HG03103 (cell line): ENCODE data around the gene ANXA4.

Source experiments
- ATAC-seq: cut with Tn5 transposase; IDR thresholded peaks from one replicate; pipeline ENCODE4 v1.9.1; 2021; ENCODE audit warnings: low read depth; ENCODE audit not compliant: unreplicated experiment

ANXA4 gene

DNA sequence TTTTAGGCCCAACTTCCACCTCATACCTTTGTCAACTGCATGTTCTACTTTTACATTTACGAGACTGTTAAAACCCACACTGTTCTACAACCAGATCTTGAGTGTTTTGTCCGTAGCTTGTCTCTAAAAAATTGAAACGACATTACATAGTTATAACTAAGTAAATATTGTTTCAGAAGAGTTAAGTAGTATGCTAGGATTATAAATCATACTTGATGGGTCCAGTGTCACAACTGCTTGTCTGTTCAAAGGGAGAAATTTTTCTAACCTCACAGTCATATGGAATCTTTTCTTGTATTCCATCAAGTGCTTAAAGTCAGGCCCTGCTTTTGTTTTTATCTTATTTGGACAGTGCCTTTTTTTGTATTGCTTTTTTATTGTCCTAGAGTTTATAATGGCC, 91.8 kb downstream of the ANXA4 start:
- ATAC-seq: no peak

DNA sequence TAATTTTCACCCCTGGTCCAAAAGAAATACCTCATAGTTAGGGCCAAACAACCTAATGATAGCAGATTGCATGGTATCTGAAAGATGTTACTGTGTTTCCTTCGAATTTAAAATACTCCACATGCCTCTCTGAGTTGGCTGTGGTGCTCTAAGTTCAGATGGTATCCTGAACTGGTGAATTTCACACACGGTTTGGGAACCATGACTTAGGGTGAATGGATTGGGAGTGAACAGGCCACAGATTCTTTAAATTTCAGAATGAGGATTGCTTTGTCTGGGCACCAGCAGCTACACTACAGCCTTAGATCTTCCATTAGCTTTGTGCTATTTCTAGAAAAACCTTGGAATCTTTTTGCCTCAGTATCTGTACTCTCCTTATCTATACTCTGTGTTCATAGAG, 93.7 kb downstream of the ANXA4 start:
- no peak for ATAC-seq

DNA sequence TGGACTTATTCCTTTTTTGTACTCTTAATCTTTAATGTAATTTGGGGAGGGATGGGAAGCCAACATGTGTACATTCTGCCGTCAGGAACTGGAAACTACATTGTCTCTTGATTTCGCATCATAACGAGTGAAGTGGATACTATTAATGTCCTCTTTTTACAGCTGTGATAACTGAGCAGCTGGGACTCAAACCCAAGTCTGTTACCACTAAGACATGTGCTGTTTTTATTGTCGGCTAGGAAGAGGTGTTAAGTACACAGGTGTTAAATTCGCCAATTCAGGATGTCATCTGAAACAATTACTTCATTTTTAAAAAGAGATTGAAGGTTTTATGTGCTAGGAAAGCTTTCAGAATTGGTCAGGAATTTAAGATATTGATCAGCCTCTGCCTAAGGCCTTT, 94.4 kb downstream of the ANXA4 start:
- no peak for ATAC-seq

DNA sequence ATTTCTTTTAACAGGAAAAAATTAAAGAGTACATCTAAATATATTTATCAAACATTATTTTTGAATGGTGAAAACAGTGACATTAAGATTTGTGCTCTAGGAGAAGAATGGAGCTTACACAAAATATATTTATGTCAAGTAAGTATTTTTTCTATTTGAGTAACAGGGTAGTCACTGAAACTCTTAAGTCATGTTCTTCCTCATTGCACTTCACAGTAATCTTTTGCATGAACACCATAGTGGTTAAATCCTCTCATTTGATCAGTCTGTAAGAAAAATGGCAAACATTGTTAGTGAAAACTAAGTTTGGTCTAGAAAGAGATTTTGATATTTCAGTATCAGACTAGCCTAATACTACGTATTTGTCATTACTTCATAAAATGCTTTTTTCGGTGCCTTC, 95.6 kb downstream of the ANXA4 start:
- ATAC-seq: no peak

DNA sequence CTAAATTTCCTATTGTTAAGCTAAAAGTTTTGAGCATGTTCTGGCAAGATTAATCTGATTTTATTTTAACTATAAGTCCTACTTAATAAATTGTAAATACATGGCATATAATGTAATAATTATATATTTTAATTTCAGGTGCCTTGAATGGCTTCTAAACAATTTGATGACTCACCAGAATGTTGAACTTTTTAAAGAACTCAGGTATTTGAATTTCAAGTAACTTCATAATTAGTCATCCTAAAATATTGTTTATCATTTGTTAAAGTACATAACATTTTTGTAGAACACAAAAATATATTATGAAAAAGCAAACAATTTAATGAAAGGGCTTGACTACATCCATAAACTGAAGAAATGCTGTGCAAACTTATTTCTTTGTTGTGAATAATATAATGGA, 102.1 kb downstream of the ANXA4 start:
- no peak for ATAC-seq

DNA sequence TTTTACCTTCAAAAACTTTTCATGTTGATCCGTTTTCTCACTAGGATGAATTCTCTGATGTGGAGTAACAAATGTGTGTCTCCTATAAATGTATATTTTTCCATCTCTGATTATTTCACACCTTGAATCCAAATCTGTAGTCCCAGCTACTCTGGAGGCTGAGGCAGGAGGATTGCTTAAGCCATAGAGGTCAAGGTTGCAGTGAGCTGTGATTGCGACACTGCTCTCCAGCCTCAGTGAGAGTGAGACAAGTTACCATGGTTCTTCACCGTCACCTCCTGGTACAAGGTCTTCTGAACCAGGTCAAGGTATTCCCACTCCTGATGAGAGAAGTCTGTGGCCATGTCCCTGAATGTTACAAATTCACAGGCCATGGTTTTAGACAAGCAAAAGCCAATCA, 102.6 kb downstream of the ANXA4 start:
- no peak for ATAC-seq

DNA sequence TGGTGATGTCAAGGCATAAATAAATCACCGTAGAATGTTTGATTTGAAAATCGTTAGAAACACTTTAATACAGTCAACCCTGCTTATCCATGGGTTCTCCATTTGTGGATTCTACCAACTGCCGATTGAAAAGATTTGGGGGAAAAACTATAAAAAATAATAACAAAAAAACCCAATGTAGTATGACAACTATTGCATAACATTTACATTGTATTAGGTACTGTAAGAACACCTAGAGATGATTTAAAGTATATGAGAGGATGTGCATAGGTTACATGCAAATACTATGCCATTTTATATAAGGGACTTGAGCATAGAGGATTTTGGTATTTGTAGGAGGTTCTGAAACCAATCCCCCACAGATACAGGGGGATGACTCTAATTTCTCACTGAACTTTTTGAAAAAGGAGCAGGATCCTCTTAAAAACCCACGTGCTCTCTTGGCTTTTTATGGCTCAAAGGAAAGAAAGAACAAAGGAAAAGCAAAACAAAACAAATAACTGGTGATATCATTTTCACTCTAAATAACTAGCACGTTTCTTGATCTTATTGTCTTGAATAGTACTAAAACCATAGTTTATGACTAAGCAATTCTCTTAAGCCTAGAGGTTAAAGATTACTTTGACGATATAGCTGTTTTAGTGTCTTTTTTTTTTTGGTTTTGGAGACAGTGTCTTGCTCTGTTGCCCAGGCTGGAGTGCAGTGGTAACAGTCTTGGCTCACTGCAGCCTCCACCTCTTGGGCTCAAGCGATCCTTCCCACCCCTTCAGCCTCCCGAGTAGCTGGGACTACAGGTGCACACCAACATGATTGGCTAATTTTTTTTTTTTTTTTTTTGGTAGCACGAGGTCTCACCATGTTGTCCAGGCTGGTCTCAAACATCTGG, 104.5 kb downstream of the ANXA4 start:
- ATAC-seq: no peak

DNA sequence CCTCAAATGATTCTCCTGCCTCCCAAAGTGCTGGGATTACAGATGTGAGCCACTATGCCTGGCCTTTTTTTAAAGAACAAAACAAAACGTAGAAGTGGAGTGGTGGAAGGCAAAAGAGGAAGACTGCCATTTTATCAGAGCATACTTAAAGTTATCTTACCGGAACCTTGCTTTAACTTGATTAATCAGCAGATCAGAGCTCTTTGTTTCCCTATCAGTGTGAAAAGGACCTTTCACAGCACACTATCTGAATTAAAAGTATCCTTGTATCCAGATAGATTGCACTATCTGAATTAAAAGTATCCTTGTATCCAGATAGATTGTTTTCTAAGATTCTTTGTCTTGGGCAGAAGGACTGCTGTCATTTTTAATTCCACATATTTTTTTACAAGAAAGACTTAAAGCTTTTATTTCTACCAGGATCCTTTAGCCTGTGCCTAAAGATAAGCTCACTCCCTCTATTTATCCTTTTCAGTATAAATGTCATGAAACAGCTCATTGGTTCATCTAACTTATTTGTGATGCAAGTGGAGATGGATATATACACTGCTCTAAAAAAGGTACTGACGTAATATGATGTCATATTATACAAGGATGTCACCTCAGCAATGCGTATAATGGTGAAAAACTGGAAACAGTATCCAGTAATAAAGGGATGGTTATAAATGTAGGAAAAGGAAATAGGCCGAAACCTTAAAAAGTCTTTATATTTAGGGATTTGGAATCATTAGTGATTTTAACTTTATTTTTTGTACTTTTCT, 105.3 kb downstream of the ANXA4 start:
- ATAC-seq: no peak

DNA sequence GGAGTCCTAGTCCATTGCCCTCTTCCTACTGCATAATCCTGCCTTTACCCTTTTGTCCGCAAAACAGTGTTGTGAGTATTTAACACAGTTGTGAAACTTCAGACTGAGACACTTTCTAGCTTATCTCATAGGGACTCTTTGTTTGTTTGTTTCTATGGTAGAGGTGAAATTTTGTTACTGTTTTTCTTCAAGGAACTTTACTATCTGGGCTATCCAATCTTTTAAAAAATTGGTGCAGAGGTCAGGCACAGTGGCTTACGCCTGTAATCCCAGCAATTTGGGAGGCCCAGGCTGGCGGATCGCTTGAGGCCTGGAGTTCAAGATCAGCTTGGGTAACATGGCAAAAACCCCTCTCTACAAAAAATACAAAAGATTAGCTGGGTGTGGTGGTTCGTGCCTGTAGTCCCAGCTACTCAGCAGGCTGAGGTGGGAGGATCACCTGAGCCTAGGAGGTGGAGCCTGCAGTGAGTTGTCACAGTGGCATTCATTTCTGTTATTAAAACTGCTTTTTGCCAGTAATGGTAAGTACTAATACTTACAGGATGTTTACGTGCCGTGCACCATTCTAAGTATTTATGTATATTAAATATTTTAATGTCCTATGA, 106.4 kb downstream of the ANXA4 start:
- no peak for ATAC-seq

DNA sequence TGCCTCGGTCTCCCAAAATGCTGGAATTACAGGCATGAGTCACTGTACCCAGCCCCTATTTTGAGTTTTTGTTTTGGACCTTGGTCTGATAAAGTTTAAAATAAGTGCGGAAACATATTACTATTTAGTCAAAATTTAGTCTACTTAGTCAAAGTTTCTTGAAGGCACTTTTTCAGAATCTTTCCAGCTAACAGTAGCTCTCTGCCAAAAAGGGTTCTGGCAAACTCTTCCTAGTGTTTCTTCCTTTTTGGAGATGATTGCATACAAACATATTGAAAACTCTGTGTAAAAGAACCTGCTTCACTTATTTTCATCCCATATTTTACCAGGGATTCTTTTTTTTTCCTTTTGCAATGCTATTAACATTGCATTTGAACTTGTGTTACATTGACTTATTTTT, 116.3 kb downstream of the ANXA4 start:
- ATAC-seq: no peak

DNA sequence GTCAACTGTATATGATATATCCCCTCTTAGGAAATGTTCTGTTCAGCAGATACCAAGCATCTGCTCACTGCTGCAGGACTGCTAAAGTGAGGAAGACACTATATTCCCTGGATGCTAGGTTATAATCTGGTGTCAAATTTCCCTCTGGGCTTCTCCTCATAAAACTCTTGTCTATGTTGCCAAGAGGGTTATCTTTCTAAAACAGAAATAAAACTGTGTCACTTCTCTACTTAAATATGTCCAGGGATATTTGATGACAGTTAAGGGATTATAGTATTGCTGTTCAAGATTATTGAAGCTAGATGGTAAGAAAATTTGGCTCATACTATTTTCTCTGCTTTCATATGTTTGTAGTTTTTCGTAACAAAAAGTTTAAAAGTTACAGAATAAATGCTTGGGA, 121.4 kb downstream of the ANXA4 start:
- ATAC-seq: no peak
